ENCODE measurements around the gene COL27A1.

The COL27A1 gene

GRCh38 chr9:114155263-114155994 is at the start of gene COL27A1:
Gene COL27A1 (plus strand): TSS chr9:114155537. CDS start chr9:114155951, 414 bp downstream.
- DNase-seq: peak; percentile 75 to 80

DNA sequence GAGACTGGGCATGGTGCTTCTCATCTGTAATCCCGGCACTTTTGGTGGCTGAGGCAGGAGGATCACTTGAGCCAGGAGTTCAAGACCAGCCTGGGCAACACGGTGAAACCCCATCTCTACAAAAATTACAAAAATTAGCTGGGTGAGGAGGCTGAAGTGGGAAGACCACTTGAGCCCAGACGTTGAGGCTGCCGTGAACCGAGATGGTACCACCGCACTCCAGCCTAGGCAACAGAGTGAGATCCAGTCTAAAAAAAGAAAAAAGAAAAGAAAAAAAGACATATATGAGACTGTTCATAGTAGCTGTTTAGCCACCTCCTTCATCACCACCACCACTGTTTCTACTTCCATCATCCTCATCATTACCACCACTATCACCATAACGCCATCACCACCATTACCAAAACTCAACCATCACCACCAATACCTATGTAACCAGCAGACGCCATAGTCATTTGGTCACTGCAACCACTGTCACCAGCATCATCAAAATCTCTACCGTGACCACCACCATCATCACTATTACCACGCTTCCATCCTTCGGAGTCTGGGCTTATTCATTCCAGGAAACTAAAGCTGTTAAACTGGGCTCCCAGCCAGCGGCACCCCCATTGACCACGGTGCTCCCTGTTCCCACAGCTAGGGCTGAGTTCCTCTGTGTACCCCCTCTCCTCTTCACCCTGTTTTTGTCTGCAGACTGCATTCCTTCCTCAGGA is 47.9 kb upstream of the COL27A1 start:
- DNase-seq: no peak

GRCh38 chr9:114108016-114108833 is 47.1 kb upstream of the COL27A1 start:
- peak; percentile 31 for DNase-seq

DNA sequence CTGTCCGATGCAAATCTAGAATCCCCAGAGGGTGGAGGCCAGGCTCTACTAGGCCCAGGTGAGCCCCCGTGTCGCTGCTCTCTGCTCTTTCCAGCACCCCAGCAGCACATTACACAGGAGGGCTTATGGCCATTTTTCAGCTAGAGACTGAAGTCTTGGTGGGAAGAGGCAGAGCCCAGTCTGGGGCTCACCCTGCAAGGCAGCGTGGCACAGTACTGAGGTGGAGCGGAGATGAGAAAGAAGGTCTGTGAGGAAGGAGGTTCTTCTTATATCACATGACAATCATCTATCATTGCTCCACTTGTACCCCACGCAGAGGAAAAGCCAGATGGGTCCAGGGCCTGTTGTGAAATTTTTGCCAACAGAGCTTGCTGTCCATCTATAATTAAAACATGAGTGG is 46.2 kb upstream of the COL27A1 start:
- no peak for DNase-seq

DNA sequence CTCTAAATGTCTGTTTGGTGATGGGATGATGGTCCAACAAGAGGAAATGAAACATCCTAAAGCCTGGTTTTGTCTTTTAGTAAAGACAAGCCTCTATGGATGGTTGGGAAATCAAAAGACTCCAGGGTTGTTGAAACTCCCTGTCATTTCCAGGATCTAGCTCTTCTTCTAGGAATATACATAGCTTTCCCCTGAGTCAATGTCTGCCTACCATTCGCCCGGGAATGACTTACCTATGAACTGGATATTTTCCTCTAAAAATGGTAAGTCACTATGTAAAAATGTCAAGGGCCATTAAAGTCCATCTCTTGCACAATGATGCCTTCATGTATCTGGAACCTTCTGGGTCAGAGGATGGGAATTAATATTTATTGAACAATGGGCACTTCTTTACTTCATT is 45.2 kb upstream of the COL27A1 start:
- no peak for DNase-seq

DNA sequence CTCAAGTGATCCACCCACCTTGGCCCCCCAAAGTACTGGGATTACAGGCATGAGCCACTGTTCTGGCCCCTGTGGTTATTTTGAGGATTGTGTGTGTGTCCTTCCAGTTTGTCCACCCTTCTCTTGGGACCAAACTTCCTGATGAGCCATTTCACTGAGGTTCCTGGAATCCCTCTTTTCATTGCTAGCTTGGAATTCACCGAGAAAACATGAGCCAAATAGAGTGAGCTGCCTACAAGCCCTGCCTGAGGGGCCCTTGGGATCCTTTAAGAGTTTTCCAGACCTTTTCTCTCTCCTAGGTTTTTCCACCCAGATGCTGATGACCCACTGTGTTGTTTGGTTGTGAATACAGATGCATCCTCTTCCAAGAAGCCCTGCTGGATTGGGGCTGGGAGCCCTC is 43.0 kb upstream of the COL27A1 start:
- DNase-seq: no peak

DNA sequence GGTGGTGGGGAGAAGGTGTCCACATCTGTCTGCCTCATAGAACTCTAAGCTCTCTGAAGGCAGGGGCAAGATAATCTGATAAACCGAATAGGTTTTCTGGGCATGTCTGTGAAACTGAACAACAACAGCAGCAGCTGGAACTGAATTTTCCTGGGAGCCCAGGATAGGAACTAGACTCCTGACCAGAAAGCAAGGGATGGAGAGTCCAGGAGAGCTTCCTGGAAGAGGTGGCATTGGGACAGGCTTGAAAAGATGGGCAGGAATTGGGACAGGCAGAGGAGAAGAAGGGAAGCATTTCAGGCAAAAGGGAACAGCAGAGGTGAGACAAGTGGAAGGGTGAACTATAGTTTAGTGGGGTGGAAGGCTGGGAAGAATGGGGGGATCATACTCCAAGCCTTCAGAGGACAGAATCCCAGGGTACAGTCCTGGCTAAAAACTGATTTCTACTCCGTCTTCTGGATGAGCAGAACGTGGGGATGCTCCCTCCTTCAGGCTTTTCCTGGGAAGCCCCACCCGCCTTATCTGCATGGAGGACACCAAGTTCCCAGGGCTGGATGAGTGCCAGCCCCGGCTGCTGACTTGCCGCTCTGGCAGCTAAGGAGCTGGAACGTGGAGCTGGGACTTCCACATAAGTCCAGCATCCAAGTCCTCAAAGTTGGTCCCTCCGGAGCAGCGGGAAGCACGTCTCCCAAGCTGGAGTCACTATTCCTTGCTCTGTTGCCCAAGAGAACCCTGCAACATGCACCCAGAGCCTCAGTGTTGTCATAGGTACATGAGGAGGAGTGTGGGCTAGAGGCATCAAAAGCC is 42.4 kb upstream of the COL27A1 start:
- DNase-seq: no peak

DNA sequence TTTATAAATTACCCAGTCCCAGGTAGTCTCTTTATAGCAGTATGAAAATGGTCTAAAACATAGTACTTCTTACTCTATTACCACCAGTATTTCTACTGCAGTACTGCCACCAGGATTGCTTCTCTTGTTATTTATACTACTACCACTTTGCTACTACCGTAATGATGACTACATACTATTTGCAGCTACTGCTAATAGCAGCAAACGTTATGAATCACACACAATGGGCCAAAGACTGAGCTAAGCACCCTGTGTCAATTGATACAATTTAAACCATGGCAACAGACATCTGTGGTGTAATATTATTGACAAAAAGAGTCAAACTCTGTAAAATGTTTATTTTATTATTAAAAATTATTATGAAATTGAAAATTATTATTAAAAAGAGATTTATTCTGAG is 41.0 kb upstream of the COL27A1 start:
- no peak for DNase-seq

GRCh38 chr9:114115654-114116125 is 39.6 kb upstream of the COL27A1 start:
- DNase-seq: no peak

- no peak for DNase-seq
Observed at GRCh38 chr9:114116126-114116747, 39.1 kb upstream of the COL27A1 start.

GRCh38 chr9:114117614-114117995 is 37.7 kb upstream of the COL27A1 start:
- DNase-seq: no peak

DNA sequence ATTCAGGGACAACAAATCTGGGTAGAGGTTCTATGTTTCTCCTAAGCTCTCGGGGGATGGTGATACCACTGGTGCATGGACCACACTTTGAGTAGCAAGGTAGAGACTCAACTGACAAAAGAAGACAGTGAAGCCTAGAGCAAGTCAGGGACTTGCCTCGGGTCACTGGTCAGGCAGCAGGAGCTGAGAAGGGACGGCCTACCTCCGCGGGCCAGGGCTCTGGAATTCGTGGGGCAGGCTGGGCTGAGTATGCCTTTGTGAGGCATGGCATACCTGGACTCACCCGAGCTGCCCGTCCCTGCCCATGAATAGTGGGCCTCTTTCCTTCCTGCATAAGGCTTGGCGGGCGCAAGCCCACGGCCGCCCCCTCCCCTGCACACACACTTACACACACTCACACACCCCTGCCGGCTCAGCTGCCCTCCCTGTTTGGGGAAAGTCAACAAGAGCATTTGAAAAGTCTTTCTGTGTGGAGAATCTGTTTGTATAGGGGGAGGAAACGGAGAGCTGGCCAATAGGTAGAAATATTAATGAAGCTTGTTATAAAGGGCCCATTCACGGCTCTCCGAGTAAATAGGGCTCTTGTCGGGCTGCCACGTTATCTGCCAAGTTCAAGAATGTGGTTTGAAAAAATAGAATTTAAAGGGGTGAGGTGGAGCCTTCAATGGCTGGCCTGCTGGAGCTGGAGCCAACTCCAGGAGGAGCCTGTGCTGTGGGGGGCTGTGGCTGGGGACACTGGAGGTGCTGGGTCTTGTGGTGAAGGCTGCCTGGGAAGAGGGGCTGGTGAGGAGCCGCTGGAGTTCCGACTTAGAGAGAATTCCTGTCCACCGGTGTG is 37.1 kb upstream of the COL27A1 start:
- no peak for DNase-seq

DNA sequence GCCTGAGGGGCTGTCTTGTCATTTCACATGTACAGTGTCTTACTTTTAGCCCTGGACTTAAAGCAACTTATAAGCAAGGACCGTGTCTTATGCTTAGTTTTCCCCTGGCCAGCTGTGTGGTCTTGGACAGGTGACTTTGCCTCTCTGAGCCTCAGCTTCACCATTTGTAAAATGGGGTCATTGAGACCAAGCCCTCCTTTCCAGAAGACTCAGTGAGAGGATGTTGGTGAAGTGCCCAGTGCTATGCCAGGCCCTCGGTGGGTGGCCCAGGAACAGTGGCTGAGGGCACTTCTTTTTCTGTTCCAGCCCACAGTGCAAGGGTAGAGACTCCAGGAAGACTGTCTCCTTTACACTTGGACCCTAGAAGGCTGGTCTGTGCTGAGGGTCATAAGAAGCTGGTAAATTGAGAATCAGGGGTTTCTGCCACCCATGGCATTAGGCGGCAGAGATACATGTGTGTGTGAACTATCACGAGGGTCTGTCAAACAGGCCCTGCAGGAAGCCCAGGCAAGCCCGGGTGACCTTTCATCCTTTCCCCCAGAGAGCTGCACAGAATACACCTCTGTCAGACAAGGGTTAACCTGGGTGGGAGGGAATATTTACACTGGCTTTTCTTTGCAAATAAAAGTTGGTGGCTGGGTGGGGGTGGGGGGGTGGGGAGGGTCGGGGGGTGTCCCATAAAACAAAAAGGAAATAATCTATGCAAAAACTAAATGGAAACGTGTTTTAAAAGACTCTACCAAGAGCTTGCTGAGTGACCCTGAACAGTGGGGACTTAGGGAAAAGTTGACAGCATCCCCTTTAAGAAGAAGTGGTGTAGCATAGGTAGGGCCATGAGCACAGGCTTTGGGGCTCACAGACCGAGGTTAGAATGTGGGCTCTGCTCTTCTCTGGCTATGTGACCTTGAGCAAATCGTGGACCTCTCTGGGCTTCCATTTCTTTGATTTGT is 35.8 kb upstream of the COL27A1 start:
- DNase-seq: no peak

GRCh38 chr9:114120192-114121014 is 34.9 kb upstream of the COL27A1 start:
- DNase-seq: no peak

DNA sequence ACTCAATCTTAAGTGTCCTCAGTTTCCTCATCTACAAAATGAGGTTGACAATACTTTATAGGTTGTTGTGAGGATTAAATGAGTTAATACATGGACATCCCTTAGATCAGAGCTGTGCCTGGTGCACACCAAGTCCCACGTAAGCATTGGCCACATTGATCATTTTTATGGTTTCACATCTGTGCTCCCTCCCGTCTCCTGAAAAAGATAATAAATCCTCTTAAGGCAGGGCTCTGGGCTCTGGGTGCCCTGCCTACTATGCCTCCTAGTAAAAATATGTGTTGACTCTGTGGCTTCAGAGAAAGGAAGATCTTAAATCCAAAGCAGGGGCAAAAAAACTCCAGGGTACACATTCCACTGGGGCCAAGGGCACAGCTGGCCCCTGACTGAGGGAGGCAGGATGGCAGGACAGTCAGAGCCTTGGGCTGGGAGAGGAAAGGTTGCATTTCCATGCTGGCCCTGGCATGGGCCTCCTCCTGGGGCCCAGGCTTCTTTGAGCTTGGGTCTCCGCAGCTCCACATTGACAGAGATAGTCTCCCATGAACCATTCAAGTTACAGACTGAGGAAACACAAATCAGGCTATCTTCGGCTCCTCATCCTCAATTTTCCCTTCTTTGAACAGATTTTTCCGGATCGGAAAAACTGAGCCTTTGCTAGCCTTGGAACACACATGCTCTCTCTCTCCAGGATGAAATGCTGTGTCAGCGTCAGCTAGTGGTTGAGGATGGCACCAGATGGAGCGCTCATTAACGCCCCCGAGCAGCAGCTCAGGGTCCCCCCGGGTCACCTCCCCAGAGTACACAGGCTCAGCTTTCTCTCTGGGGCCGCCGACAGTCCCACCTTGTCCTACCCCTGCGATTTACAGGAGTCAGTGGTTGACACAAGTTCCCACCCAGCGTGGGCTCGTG is 33.9 kb upstream of the COL27A1 start:
- DNase-seq: no peak

GRCh38 chr9:114122136-114123027 is 33.0 kb upstream of the COL27A1 start:
- no peak for DNase-seq
